MM.1S (cell line): Measurements from ENCODE around the gene RASSF10.

ENCODE experiments used
- DNase-seq: peaks from one replicate; pipeline ENCODE4 v3.0.0-alpha.2; 2015
- H2AFZ ChIP-seq: fragments of 300-600 bp; sonication (generic); 2 replicates; pipeline ENCODE4 v1.6.0; 2016; ENCODE audit warnings: antibody characterized with exemption, low read length
- H3F3A ChIP-seq: fragments of 300-600 bp; sonication (generic); 2 replicates; pipeline ENCODE4 v1.6.1; 2016; ENCODE audit warnings: mild to moderate bottlenecking, antibody characterized with exemption, low read length, moderate library complexity, mixed read lengths; ENCODE audit not compliant: insufficient read depth
- H3K27ac ChIP-seq: fragments of 300-600 bp; sonication (generic); 2 replicates; pipeline ENCODE4 v1.5.1; 2016; ENCODE audit warnings: mild to moderate bottlenecking, low read length
- H3K27me3 ChIP-seq: fragments of 300-600 bp; sonication (generic); replicated peaks from 2 replicates; pipeline ENCODE4 v1.6.0; 2016; ENCODE audit warnings: low read length; ENCODE audit not compliant: insufficient read depth
- H3K36me3 ChIP-seq: fragments of 300-600 bp; sonication (generic); replicated peaks from 2 replicates; pipeline ENCODE4 v1.6.1; 2016; ENCODE audit warnings: mild to moderate bottlenecking, low read length, mixed read lengths; ENCODE audit not compliant: insufficient read depth
- H3K4me1 ChIP-seq: fragments of 300-600 bp; sonication (generic); 2 replicates; pipeline ENCODE4 v1.6.1; 2016; ENCODE audit warnings: low read length, mixed read lengths
- H3K4me2 ChIP-seq: fragments of 300-600 bp; sonication (generic); 2 replicates; pipeline ENCODE4 v1.6.0; 2016; ENCODE audit warnings: low read depth, low read length
- H3K4me3 ChIP-seq: fragments of 300-600 bp; sonication (generic); 2 replicates; pipeline ENCODE4 v1.5.1; 2016; ENCODE audit warnings: low read length, mixed read lengths
- H3K79me2 ChIP-seq: fragments of 300-600 bp; sonication (generic); 2 replicates; pipeline ENCODE4 v1.6.1; 2016; ENCODE audit warnings: mixed run types, low read length, mixed read lengths
- H3K9ac ChIP-seq: fragments of 300-600 bp; sonication (generic); 2 replicates; pipeline ENCODE4 v1.6.1; 2016; ENCODE audit warnings: low read length, mixed read lengths
- H3K9me2 ChIP-seq: fragments of 300-600 bp; sonication (generic); replicated peaks from 2 replicates; pipeline ENCODE4 v1.6.1; 2016; ENCODE audit warnings: mild to moderate bottlenecking, low read length, mixed read lengths; ENCODE audit not compliant: insufficient read depth
- H3K9me3 ChIP-seq: fragments of 300-600 bp; sonication (generic); replicated peaks from 2 replicates; pipeline ENCODE4 v1.6.1; 2016; ENCODE audit warnings: mild to moderate bottlenecking, low read length, mixed read lengths; ENCODE audit not compliant: insufficient read depth
- H4K20me1 ChIP-seq: fragments of 300-600 bp; sonication (generic); 2 replicates; pipeline ENCODE4 v1.6.1; 2016; ENCODE audit warnings: mild to moderate bottlenecking, low read length, moderate library complexity, mixed read lengths; ENCODE audit not compliant: insufficient read depth
- CTCF ChIP-seq: fragments of 300-600 bp; sonication (generic); IDR thresholded peaks from 2 replicates; pipeline ENCODE4 v1.5.1; 2016; ENCODE audit warnings: antibody characterized with exemption, low read length, mixed read lengths
- EZH2 ChIP-seq: fragments of 300-600 bp; sonication (generic); optimal IDR thresholded peaks from 2 replicates; pipeline ENCODE3; 2017; ENCODE audit warnings: low read depth, mild to moderate bottlenecking, antibody characterized with exemption, low read length, mixed read lengths
- EZH2phosphoT487 ChIP-seq: fragments of 300-600 bp; sonication (generic); IDR thresholded peaks from 2 replicates; pipeline ENCODE4 v1.6.1; 2018; ENCODE audit warnings: antibody characterized with exemption, low read length

Gene RASSF10

DNA sequence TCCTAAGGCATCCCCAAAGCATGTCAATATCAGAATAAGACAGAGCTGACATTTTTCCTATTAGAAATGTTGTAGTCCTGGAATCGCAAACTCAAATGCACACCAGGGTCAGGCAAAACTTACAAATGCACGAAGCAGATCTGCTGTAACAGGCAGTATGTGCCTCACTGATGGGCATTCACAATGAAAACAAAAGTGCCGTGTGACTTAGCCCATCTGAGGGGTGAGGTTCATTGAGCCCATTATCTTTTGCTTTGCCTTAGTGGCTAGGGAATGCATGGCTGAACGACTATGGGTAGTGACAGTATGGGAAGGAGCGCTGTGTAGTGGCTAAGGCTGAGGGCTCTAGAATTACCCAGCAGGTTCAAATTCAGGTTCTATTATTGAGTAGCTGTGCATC, 43.1 kb upstream of the RASSF10 start:
- H3K4me1 ChIP-seq, result no peaks in the 10 kb centered on the region
- H3K9me3 ChIP-seq, result no peaks in the 10 kb centered on the region
- H3K79me2 ChIP-seq, result no peaks in the 10 kb centered on the region
- H3K9ac ChIP-seq, result no peak overlapping the region
- H3K4me3 ChIP-seq, result no peak overlapping the region
- no peak overlapping the region for H2AFZ ChIP-seq
- no peaks in the 10 kb centered on the region for H3K36me3 ChIP-seq
- H3K27me3 ChIP-seq, result no peaks in the 10 kb centered on the region
- H4K20me1 ChIP-seq, result no peaks in the 10 kb centered on the region
- TF ChIP-seq EZH2 (no peak), EZH2phosphoT487 (no peak), CTCF (no peak)
- no peak overlapping the region for H3K27ac ChIP-seq
- no peak overlapping the region for H3K4me2 ChIP-seq
- H3F3A ChIP-seq, result no peaks in the 10 kb centered on the region
- no peaks in the 10 kb centered on the region for H3K9me2 ChIP-seq
- DNase-seq, result no peak

- Histone ChIP-seq H3K79me2 (no peaks in the 10 kb centered on the region), H3F3A (no peaks in the 10 kb centered on the region), H3K4me1 (no peaks in the 10 kb centered on the region), H3K27ac (no peak overlapping the region), H3K27me3 (no peaks in the 10 kb centered on the region), H4K20me1 (no peaks in the 10 kb centered on the region), H3K9me2 (no peaks in the 10 kb centered on the region), H3K9ac (no peak overlapping the region), H3K36me3 (no peaks in the 10 kb centered on the region), H3K4me2 (no peak overlapping the region), H2AFZ (no peak overlapping the region), H3K4me3 (no peak overlapping the region), H3K9me3 (no peaks in the 10 kb centered on the region)
- no peak for DNase-seq
- no peak for TF ChIP-seq EZH2
- TF ChIP-seq CTCF, result no peak
- TF ChIP-seq EZH2phosphoT487, result no peak
Observed at GRCh38 chr11:12968101-12968500, 41.0 kb upstream of the RASSF10 start.

DNA sequence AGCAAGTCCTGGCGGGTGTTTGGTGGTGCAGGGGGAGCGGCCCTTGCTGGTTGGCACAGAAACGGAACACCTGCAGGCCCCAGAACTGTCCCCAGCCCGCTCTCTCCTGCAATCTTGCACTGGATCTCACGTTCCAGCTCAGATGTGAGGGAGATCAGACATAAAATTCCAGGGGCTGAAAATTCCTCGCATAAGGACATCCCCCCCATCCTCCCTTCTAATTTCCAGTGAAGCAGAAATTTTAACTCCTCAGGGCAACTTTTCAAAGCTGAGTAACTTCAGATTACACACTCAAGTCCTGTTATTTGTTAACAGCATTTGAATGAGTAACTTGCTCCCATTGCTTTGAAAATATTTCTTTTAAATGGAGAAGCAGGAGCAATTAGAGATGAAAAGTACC, 40.3 kb upstream of the RASSF10 start:
- no peak overlapping the region for H2AFZ ChIP-seq
- no peaks in the 10 kb centered on the region for H3K27me3 ChIP-seq
- no peak overlapping the region for H3K4me3 ChIP-seq
- no peak overlapping the region for H3K4me2 ChIP-seq
- H3K9ac ChIP-seq, result no peak overlapping the region
- no peak overlapping the region for H3K27ac ChIP-seq
- DNase-seq, result no peak
- no peaks in the 10 kb centered on the region for H3K9me2 ChIP-seq
- no peaks in the 10 kb centered on the region for H3K4me1 ChIP-seq
- no peaks in the 10 kb centered on the region for H3K36me3 ChIP-seq
- TF ChIP-seq EZH2 (no peak), CTCF (no peak), EZH2phosphoT487 (no peak)
- no peaks in the 10 kb centered on the region for H4K20me1 ChIP-seq
- H3F3A ChIP-seq, result no peaks in the 10 kb centered on the region
- H3K9me3 ChIP-seq, result no peaks in the 10 kb centered on the region
- H3K79me2 ChIP-seq, result no peaks in the 10 kb centered on the region

DNA sequence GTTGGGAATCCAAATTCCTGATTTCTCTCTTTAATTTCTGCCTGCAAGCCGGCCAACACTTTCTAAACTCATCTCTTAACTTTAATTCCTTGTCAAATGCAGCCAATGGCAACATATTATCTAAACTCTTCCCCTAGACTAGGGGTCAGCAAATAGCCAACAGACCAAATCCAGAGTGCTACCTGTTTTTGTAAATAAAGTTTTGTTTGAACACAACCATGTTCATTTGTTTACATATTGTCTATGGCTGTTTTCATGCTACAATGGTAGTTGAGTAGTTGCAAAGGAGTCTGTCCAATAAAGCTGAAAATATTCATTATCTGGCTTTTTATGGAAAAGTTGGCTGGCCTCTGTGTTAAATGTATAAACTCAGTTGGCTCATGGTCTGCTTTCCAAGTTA, 37.2 kb upstream of the RASSF10 start:
- no peaks in the 10 kb centered on the region for H3K27me3 ChIP-seq
- no peaks in the 10 kb centered on the region for H3K9me3 ChIP-seq
- no peak overlapping the region for H3K4me2 ChIP-seq
- no peak overlapping the region for H3K4me3 ChIP-seq
- no peaks in the 10 kb centered on the region for H3K9me2 ChIP-seq
- H4K20me1 ChIP-seq, result no peaks in the 10 kb centered on the region
- H3K4me1 ChIP-seq, result no peaks in the 10 kb centered on the region
- H3K36me3 ChIP-seq, result no peaks in the 10 kb centered on the region
- TF ChIP-seq CTCF (no peak), EZH2 (no peak), EZH2phosphoT487 (no peak)
- no peak overlapping the region for H2AFZ ChIP-seq
- H3K79me2 ChIP-seq, result no peaks in the 10 kb centered on the region
- no peaks in the 10 kb centered on the region for H3F3A ChIP-seq
- no peak overlapping the region for H3K27ac ChIP-seq
- no peak for DNase-seq
- H3K9ac ChIP-seq, result no peak overlapping the region
